HepG2 (cell line): Measurements from ENCODE around the gene PLCG2. TPM values are rescaled to one million over a fixed set of nuclear protein-coding genes. Genes with fewer than 3 reads are reported as not detected.

Experiments
- ATAC-seq: fragments of 200-7000 bp; cut with Tn5 transposase; 3 replicates; pipeline ENCODE4 v1.9.1; 2020; ENCODE audit warnings: mild to moderate bottlenecking, moderate library complexity
- BruUV-seq: library from RNA; stranded (reverse); fragments of 400-500 nt; replicated peaks from 2 replicates; lab custom pipeline; 2021; lab: Mats Ljungman, UMichigan
- CTCF ChIA-PET: fragments of 300-600 bp; formaldehyde crosslinking; extraction: SDS; loops from one replicate; lab custom pipeline; 2021; ENCODE audit warnings: low total read pairs, inconsistent platforms, low intra/inter-chr PET ratio; lab: Yijun Ruan, JAX
- POLR2A ChIA-PET: fragments of 350-600 bp; sonication (Branson Sonifier 250); formaldehyde crosslinking; loops from one replicate; lab custom pipeline; 2020; ENCODE audit warnings: antibody characterized with exemption, inconsistent platforms; lab: Yijun Ruan, JAX
- DNase-seq: peaks from one replicate; pipeline ENCODE4 v3.0.0-alpha.2; 2015; ENCODE audit warnings: low spot score
- FAIRE-seq: peaks from 3 replicates; lab custom pipeline; 2011; peaks lifted over from hg19 to GRCh38; lab: Jason Lieb, UNC
- H2AFZ ChIP-seq: one replicate; pipeline ENCODE4 v1.6.1; 2011; ENCODE audit warnings: low read length, inconsistent platforms
- H3K27ac ChIP-seq: fragments of 300-600 bp; 3 replicates; pipeline ENCODE4 v1.8.0; 2011; ENCODE audit warnings: mixed run types, mild to moderate bottlenecking, mixed read lengths, low read length, inconsistent platforms; ENCODE audit not compliant: insufficient read depth; ENCODE audit errors: extremely low read length
- H3K27me3 ChIP-seq, 2 experiments: fragments of 200-600 bp in 1 of 2; 2 replicates in 1 of 2; 3 replicates in 1 of 2; pipeline versions ENCODE4 v1.6.0 to v1.8.0; 2011; ENCODE audit warnings: low read length in 2 of 2, mild to moderate bottlenecking in 2 of 2, moderate library complexity in 2 of 2, inconsistent platforms in 1 of 2; ENCODE audit not compliant: insufficient read depth in 2 of 2, control insufficient read depth in 1 of 2
- H3K36me3 ChIP-seq, 2 experiments: fragments of 200-600 bp in 1 of 2; replicated peaks in 1 of 2; 2 replicates in 1 of 2; 3 replicates in 1 of 2; pipeline versions ENCODE4 v1.5.1 to v1.8.0; 2011; ENCODE audit warnings: low read length in 2 of 2, inconsistent platforms in 1 of 2; ENCODE audit not compliant: insufficient read depth in 2 of 2, control insufficient read depth in 1 of 2
- H3K4me1 ChIP-seq: 2 replicates; pipeline ENCODE4 v1.5.1; 2012; ENCODE audit warnings: low read length, inconsistent platforms; ENCODE audit not compliant: insufficient read depth
- H3K4me2 ChIP-seq: 2 replicates; pipeline ENCODE4 v1.6.0; 2011; ENCODE audit warnings: low read depth, low read length, inconsistent platforms
- H3K4me3 ChIP-seq, 3 experiments: fragments of 200-600 bp in 1 of 3; sonication (generic), shearing (Covaris generic) in 1 of 3; replicated peaks in 1 of 3; 2 replicates each; pipeline ENCODE4 v1.5.1; 2011 to 2016; ENCODE audit warnings: low read length in 3 of 3, inconsistent platforms in 2 of 3, low read depth in 2 of 3, mild to moderate bottlenecking in 2 of 3, control low read depth in 1 of 3, mixed read lengths in 1 of 3; ENCODE audit not compliant: insufficient read depth in 1 of 3
- H3K79me2 ChIP-seq: one replicate; pipeline ENCODE4 v1.6.1; 2011; ENCODE audit warnings: low read length, inconsistent platforms; ENCODE audit not compliant: insufficient read depth
- H3K9ac ChIP-seq: 2 replicates; pipeline ENCODE4 v1.6.0; 2011; ENCODE audit warnings: mild to moderate bottlenecking, low read depth, low read length, inconsistent platforms; ENCODE audit not compliant: insufficient read depth
- H3K9me3 ChIP-seq: 2 replicates; pipeline ENCODE4 v1.5.1; 2012; ENCODE audit warnings: mild to moderate bottlenecking, low read length
- H4K20me1 ChIP-seq: 2 replicates; pipeline ENCODE4 v1.6.0; 2011; ENCODE audit warnings: inconsistent platforms, mild to moderate bottlenecking, low read length, moderate library complexity; ENCODE audit not compliant: insufficient read depth
- HNF4A ChIP-seq: sonication (generic); formaldehyde crosslinking; IDR thresholded peaks from 2 replicates; pipeline ENCODE4 v1.4.0; 2020; ENCODE audit warnings: missing genetic modification reagents
- SPEN ChIP-seq: sonication (generic); formaldehyde crosslinking; IDR thresholded peaks from 2 replicates; pipeline ENCODE4 v1.5.1; 2020; ENCODE audit warnings: low read depth, mild to moderate bottlenecking, missing genetic modification reagents
- ZBTB20 ChIP-seq: sonication (generic); formaldehyde crosslinking; IDR thresholded peaks from 2 replicates; pipeline ENCODE4 v1.8.1; 2023; ENCODE audit warnings: missing genetic modification reagents, low read depth, mild to moderate bottlenecking, borderline replicate concordance
- ZNF720 ChIP-seq: sonication (generic); formaldehyde crosslinking; IDR thresholded peaks from 2 replicates; pipeline ENCODE4 v1.4.0; 2020; ENCODE audit warnings: missing genetic modification reagents
- WGBS: methylation state at CpG from one replicate; pipeline ENCODE4 v1.1.6; 2017; ENCODE audit warnings: low lambda C conversion rate; 5-methylcytosine and 5-hydroxymethylcytosine counted together
- in situ Hi-C: cut with HindIII; loops from 2 replicates; pipeline ENCODE4 v1.10.0; 2017; ENCODE audit warnings: low pct_unique_long_range_greater_than_20kb; ENCODE audit not compliant: extremely low pct_ligation_motif_present
- intact Hi-C: fragments of 100-400 bp; cut with micrococcal nuclease; formaldehyde crosslinking; loops from one replicate; pipeline ENCODE4 v1.10.0; 2022; ENCODE audit not compliant: unreplicated experiment
- polyA plus RNA-seq, 8 experiments: library from polyadenylated mRNA; depleted of rRNA in 3 of 8; stranded (reverse) in 7 of 8; unstranded in 1 of 8; fragments of >200 nt; fragmentation: Illumina TruSeq in 4 of 8; extraction: Trizol in 4 of 8; gene quantifications; 2 replicates each; pipeline versions ENCODE4 v1.2.1 to v1.2.3, GENCODE V29; 2011 to 2016; ENCODE audit warnings: low read depth in 4 of 8, missing spikeins in 1 of 8, mixed read lengths in 1 of 8; ENCODE audit not compliant: insufficient read depth in 1 of 8
- total RNA-seq, 5 experiments: library from RNA; depleted of rRNA; stranded (reverse); fragments of >200 nt; fragmentation: Illumina TruSeq; extraction: Trizol; gene quantifications; 2 replicates each; pipeline ENCODE4 v1.2.3, GENCODE V29; 2016; ENCODE audit warnings: low read depth in 1 of 5
- TF ChIP-seq, protein P1 (sequence below): sonication (generic); formaldehyde crosslinking; IDR thresholded peaks from 2 replicates; pipeline ENCODE4 v1.5.1; 2020; ENCODE audit warnings: missing genetic modification reagents, mild to moderate bottlenecking, borderline replicate concordance
- TF ChIP-seq, protein P2 (sequence below): fragments of 450-650 bp; IDR thresholded peaks from 2 replicates; pipeline ENCODE4 v1.6.1; 2016

PLCG2 gene
- total and polyA plus RNA-seq, 2 of the 13 experiments (the other 11 are each of a cell fraction or from before 2014, with no cell fraction given): 0.13 to 0.18 TPM

DNA sequence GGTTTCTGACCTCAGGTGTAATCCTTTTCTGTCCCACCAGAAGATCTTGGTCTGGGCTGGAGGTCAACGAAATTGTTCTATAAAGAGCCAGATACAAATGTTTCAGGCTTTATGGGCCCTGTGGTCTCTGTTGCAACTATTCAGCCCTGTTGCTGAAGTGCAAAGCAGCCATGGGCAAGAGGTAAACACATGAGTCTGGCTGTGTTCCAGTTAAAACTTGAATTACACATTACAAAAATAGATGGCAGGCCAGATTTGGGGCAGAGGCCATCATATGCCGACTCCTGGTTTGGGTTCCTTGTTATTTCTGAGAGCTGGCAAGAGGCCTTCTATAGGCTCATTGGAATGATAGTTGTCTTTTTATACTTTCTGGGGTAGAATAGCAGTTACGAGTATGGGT is 117.8 kb downstream of the PLCG2 start:
- H3K4me2 ChIP-seq: no peak overlapping the region
- no peaks in the 10 kb centered on the region for H3K36me3 ChIP-seq
- TF ChIP-seq ZNF720 (CRISPR knock-in tag) (no peak), ZBTB20 (no peak), HNF4A (CRISPR knock-in tag) (no peak), SPEN (CRISPR knock-in tag) (no peak)
- TF ChIP-seq, protein P1, sequence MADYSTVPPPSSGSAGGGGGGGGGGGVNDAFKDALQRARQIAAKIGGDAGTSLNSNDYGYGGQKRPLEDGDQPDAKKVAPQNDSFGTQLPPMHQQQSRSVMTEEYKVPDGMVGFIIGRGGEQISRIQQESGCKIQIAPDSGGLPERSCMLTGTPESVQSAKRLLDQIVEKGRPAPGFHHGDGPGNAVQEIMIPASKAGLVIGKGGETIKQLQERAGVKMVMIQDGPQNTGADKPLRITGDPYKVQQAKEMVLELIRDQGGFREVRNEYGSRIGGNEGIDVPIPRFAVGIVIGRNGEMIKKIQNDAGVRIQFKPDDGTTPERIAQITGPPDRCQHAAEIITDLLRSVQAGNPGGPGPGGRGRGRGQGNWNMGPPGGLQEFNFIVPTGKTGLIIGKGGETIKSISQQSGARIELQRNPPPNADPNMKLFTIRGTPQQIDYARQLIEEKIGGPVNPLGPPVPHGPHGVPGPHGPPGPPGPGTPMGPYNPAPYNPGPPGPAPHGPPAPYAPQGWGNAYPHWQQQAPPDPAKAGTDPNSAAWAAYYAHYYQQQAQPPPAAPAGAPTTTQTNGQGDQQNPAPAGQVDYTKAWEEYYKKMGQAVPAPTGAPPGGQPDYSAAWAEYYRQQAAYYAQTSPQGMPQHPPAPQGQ (CRISPR knock-in tag): no peak
- TF ChIP-seq, protein P2, sequence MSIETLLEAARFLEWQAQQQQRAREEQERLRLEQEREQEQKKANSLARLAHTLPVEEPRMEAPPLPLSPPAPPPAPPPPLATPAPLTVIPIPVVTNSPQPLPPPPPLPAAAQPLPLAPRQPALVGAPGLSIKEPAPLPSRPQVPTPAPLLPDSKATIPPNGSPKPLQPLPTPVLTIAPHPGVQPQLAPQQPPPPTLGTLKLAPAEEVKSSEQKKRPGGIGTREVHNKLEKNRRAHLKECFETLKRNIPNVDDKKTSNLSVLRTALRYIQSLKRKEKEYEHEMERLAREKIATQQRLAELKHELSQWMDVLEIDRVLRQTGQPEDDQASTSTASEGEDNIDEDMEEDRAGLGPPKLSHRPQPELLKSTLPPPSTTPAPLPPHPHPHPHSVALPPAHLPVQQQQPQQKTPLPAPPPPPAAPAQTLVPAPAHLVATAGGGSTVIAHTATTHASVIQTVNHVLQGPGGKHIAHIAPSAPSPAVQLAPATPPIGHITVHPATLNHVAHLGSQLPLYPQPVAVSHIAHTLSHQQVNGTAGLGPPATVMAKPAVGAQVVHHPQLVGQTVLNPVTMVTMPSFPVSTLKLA: no peak
- H2AFZ ChIP-seq: no peak overlapping the region
- in situ Hi-C loops: no loop called here
- H3K79me2 ChIP-seq: no peaks in the 10 kb centered on the region
- intact Hi-C loops: no loop called here
- no peak overlapping the region for H3K4me3 ChIP-seq
- H4K20me1 ChIP-seq: no peaks in the 10 kb centered on the region
- WGBS: 42% methylated on average over 3 of the region's 3 CpGs
- peaks cover 0 to 12% of the 10 kb centered on the region in 2 experiments; a peak in 2 of 5 replicates for H3K27me3 ChIP-seq
- POLR2A ChIA-PET: no interaction called here
- BruUV-seq: no TSS peak
- ATAC-seq (no peak), FAIRE-seq (no peak), DNase-seq (no peak)
- no peaks in the 10 kb centered on the region for H3K9me3 ChIP-seq
- no peaks in the 10 kb centered on the region for H3K4me1 ChIP-seq
- CTCF ChIA-PET: no interaction called here
- H3K27ac ChIP-seq: no peak overlapping the region
- no peak overlapping the region for H3K9ac ChIP-seq
